Measurements from ENCODE around the gene GPBP1L1. TPM values are rescaled to one million over a fixed set of nuclear protein-coding genes. Genes with fewer than 3 reads are reported as not detected.

Gene GPBP1L1
- total and polyA plus RNA-seq, 9 of the 15 experiments (the other 6 are each of a cell fraction or from before 2014, with no cell fraction given) = 86.0 to 216 (median 138) TPM

DNA sequence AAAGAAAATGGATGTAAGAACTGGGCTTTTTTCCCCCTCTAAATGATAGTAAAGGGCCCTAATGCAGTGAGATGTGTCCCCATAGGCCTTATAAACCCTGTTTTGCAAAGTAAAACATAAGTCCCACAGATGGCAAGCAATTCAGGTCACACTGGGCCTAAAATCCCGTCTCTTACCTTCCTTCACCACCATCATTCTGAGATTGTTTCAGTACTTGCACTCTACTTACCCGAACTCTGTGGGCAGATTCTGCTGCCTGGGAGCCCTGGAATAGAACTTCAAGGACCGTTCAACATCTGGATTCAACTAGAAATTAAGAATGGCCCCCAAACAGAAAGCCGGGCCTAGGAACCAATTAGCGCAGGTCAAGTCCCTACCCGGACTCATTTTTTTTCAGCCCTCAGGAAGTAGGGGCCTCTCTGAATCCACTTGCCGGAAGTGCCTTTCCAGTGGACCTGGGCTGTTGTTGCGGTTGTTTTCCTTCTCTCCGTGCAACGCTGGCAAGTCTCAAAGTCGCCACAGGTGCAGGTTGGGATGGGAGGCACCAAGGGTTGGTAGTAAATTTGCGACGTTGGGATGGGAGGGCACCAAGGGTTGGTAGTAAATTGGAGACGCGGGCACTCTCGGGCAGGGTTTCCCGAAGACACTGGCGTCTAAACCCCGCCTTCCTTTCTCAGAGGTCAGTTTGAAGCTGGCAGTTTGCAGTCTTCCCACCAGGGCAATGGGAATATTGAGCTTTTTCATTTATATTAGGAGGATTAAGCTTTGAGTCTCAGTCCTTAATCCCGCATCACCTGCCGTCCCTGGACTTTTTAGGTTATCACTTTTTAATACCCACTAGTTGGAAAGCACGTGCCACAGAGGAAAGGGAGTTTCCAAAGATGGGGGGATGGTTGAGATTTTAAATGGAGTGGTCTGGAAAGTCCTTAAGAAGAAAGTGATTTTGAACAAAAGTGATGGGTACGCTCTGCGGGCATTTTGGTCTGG, 1.7 kb upstream of the GPBP1L1 start, which contains the start of gene TMEM69 (continued):
- TF ChIP-seq, protein P1, sequence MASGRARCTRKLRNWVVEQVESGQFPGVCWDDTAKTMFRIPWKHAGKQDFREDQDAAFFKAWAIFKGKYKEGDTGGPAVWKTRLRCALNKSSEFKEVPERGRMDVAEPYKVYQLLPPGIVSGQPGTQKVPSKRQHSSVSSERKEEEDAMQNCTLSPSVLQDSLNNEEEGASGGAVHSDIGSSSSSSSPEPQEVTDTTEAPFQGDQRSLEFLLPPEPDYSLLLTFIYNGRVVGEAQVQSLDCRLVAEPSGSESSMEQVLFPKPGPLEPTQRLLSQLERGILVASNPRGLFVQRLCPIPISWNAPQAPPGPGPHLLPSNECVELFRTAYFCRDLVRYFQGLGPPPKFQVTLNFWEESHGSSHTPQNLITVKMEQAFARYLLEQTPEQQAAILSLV (tag; IDR thresholded peaks at IDR 0.05) = no peak
- TF ChIP-seq ELF4 (CRISPR knock-in tag; IDR thresholded peaks at IDR 0.05) (0 out of 2 replicates have a peak, but pooled peaks have one; percentile 44), ZNF695 (CRISPR knock-in tag; IDR thresholded peaks at IDR 0.05) (no peak), ZFP30 (CRISPR knock-in tag; IDR thresholded peaks at IDR 0.05; ENCODE audit: borderline replicate concordance) (no peak), MECOM (CRISPR knock-in tag; IDR thresholded peaks at IDR 0.05) (no peak), CCAR2 (IDR thresholded peaks at IDR 0.05; ENCODE audit: low read depth, low read length) (no peak), SIN3A (IDR thresholded peaks at IDR 0.05; ENCODE audit: borderline replicate concordance in 2 of 2, control insufficient read depth in 1 of 2, low read depth in 2 of 2, low read length in 2 of 2) (no peak; a peak in 2 of 4 replicates), CREBBP (IDR thresholded peaks at IDR 0.05; ENCODE audit: low read depth, low read length) (no peak), PHF20 (IDR thresholded peaks at IDR 0.05; ENCODE audit: partially characterized antibody) (peak; percentile 94), NEUROD1 (IDR thresholded peaks at IDR 0.05; ENCODE audit: borderline replicate concordance, low read depth, low read length, partially characterized antibody) (peak; percentile 77), COPS2 (conservative IDR thresholded peaks at IDR 0.05) (no peak), RFX7 (CRISPR knock-in tag; IDR thresholded peaks at IDR 0.05) (no peak), ZNF143 (CRISPR knock-in tag; IDR thresholded peaks at IDR 0.05) (no peak; the same call in 1 of the 2 replicates), NR1H2 (CRISPR knock-in tag; IDR thresholded peaks at IDR 0.05) (no peak), MAFG (tag; conservative IDR thresholded peaks at IDR 0.05) (no peak), FOXK1 (CRISPR knock-in tag; IDR thresholded peaks at IDR 0.05; ENCODE audit: borderline replicate concordance) (no peak), ZNF124 (CRISPR knock-in tag; IDR thresholded peaks at IDR 0.05) (no peak), HNRNPUL1 (IDR thresholded peaks at IDR 0.05; ENCODE audit: low read length) (no peak)
- TF ChIP-seq, protein P2, sequence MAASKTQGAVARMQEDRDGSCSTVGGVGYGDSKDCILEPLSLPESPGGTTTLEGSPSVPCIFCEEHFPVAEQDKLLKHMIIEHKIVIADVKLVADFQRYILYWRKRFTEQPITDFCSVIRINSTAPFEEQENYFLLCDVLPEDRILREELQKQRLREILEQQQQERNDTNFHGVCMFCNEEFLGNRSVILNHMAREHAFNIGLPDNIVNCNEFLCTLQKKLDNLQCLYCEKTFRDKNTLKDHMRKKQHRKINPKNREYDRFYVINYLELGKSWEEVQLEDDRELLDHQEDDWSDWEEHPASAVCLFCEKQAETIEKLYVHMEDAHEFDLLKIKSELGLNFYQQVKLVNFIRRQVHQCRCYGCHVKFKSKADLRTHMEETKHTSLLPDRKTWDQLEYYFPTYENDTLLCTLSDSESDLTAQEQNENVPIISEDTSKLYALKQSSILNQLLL (CRISPR knock-in tag; IDR thresholded peaks at IDR 0.05; ENCODE audit: borderline replicate concordance) = no peak
- TF ChIP-seq, protein P3, sequence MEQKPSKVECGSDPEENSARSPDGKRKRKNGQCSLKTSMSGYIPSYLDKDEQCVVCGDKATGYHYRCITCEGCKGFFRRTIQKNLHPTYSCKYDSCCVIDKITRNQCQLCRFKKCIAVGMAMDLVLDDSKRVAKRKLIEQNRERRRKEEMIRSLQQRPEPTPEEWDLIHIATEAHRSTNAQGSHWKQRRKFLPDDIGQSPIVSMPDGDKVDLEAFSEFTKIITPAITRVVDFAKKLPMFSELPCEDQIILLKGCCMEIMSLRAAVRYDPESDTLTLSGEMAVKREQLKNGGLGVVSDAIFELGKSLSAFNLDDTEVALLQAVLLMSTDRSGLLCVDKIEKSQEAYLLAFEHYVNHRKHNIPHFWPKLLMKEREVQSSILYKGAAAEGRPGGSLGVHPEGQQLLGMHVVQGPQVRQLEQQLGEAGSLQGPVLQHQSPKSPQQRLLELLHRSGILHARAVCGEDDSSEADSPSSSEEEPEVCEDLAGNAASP (IDR thresholded peaks at IDR 0.05) = no peak
- TF ChIP-seq, protein P4, sequence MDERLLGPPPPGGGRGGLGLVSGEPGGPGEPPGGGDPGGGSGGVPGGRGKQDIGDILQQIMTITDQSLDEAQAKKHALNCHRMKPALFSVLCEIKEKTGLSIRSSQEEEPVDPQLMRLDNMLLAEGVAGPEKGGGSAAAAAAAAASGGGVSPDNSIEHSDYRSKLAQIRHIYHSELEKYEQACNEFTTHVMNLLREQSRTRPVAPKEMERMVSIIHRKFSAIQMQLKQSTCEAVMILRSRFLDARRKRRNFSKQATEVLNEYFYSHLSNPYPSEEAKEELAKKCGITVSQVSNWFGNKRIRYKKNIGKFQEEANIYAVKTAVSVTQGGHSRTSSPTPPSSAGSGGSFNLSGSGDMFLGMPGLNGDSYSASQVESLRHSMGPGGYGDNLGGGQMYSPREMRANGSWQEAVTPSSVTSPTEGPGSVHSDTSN (CRISPR knock-in tag; IDR thresholded peaks at IDR 0.05; ENCODE audit: low read depth) = no peak
- TF ChIP-seq, protein P4 (tag; conservative IDR thresholded peaks at IDR 0.05; ENCODE audit: low read depth) = no peak; the same call in 1 of the 2 replicates

Data from K562 (cell line).